ENCODE results near the gene ULBP2.
"Not testable (repeated sequence)": the region's sequence is repeated elsewhere in the genome, so short reads cannot be mapped to it uniquely, and the experiment has no call there.

ULBP2 gene

DNA sequence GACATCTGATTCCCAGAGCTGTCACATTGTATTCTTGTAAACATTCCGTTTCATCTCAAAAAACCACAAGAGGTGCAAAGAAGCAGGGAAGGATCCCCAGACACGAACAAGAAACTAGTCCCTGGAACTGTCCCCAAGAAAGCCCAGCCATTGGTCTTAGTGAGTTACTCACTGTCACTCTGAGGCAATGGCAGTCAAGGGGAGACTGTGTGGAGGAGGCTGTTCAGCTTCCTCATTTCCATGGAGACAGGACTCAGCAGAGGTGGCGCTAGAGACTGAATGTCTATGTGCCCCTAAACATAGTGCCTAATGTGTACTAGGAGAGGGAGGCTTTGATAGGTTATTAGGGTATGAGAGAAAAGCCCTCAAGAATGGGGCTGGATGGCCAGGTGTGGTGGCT lies 33.0 kb downstream of the ULBP2 start:
- H3K9me3 Mint-ChIP-seq, result no peaks in the 10 kb centered on the region
- H3K36me3 Mint-ChIP-seq (ENCODE audit: low read depth), result peaks cover 2% of the 10 kb centered on the region
- H3K27ac Mint-ChIP-seq, result no peak overlapping the region
- H3K4me1 Mint-ChIP-seq (ENCODE audit: low read depth), result no peaks in the 10 kb centered on the region
- H3K4me3 Mint-ChIP-seq, result no peak overlapping the region
- peaks cover 87% of the 10 kb centered on the region for H3K27me3 Mint-ChIP-seq (ENCODE audit: low read depth)

- Mint-ChIP-seq H3K36me3 (ENCODE audit: low read depth) (peaks cover 2% of the 10 kb centered on the region), H3K27me3 (ENCODE audit: low read depth) (peaks cover 86% of the 10 kb centered on the region), H3K27ac (peak overlapping the region; percentile 4), H3K4me3 (no peak overlapping the region), H3K4me1 (ENCODE audit: low read depth) (no peaks in the 10 kb centered on the region), H3K9me3 (no peaks in the 10 kb centered on the region)
These were observed 33.6 kb downstream of the ULBP2 start for GRCh38 chr6:149975400-149975799.

DNA sequence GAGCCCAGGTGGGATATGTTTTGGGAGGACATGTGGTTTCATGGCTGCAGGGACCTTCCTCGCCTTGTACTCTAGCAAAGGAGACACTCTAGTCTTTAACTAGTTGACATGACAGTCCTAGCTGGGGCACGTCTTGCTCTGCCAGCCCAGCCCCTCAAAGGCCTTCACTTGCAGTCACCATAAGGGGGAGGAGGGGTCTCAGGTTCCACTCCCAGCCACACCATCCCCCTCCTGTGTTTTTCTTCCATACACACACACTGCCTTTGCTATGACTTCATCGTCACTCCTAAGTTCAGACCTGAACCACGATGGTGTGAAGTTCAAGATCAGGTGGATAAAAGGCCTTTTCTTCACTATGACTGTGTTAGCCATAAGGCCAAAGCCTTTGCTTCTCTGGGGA lies 35.4 kb downstream of the ULBP2 start:
- peaks cover 2% of the 10 kb centered on the region for H3K36me3 Mint-ChIP-seq (ENCODE audit: low read depth)
- no peak overlapping the region for H3K27ac Mint-ChIP-seq
- peaks cover 4% of the 10 kb centered on the region for H3K4me1 Mint-ChIP-seq (ENCODE audit: low read depth)
- no peaks in the 10 kb centered on the region for H3K9me3 Mint-ChIP-seq
- H3K27me3 Mint-ChIP-seq (ENCODE audit: low read depth), result peaks cover 91% of the 10 kb centered on the region
- no peak overlapping the region for H3K4me3 Mint-ChIP-seq

DNA sequence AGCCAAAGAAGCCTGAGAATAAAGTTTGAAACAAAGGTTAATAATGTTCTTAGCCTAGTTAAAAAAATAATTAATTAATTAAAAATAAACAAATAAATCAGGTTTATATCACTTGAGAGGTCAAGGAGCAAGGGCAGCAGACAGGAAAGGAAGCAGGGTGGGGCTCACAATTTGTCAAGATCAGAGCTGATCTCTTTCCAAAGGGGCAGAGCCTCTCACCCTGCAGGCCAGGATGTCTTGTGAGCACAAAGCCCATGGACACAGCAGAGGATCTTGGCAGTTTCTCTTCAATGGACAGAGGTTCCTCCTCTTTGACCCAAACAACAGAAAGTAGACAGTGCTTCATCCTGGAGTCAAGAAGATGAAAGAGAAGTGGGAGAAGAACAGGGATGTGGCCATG lies 36.8 kb downstream of the ULBP2 start:
- Mint-ChIP-seq H3K27me3 (ENCODE audit: low read depth) (peaks cover 94% of the 10 kb centered on the region), H3K36me3 (ENCODE audit: low read depth) (no peaks in the 10 kb centered on the region), H3K4me1 (ENCODE audit: low read depth) (peaks cover 4% of the 10 kb centered on the region), H3K9me3 (no peaks in the 10 kb centered on the region), H3K27ac (no peak overlapping the region), H3K4me3 (no peak overlapping the region)

- H3K9me3 Mint-ChIP-seq, result no peaks in the 10 kb centered on the region
These were observed 37.5 kb downstream of the ULBP2 start for GRCh38 chr6:149979293-149979692.

GRCh38 chr6:149983145-149983544 lies 41.3 kb downstream of the ULBP2 start:
- Mint-ChIP-seq H3K4me3 (no peak overlapping the region), H3K36me3 (ENCODE audit: low read depth) (peaks cover 2% of the 10 kb centered on the region), H3K27me3 (ENCODE audit: low read depth) (peaks cover 96% of the 10 kb centered on the region), H3K27ac (no peak overlapping the region), H3K4me1 (ENCODE audit: low read depth) (peaks cover 5% of the 10 kb centered on the region), H3K9me3 (peaks cover 8% of the 10 kb centered on the region)

More at GRCh38 chr6:149979293-149979692, 37.5 kb downstream of the ULBP2 start:
- peaks cover 94% of the 10 kb centered on the region for H3K27me3 Mint-ChIP-seq (ENCODE audit: low read depth)
- H3K4me3 Mint-ChIP-seq, result no peak overlapping the region
- peaks cover 4% of the 10 kb centered on the region for H3K4me1 Mint-ChIP-seq (ENCODE audit: low read depth)
- no peak overlapping the region for H3K27ac Mint-ChIP-seq
- no peaks in the 10 kb centered on the region for H3K36me3 Mint-ChIP-seq (ENCODE audit: low read depth)

- peaks cover 15% of the 10 kb centered on the region for H3K4me1 Mint-ChIP-seq (ENCODE audit: low read depth)
- no peak overlapping the region for H3K27ac Mint-ChIP-seq
- H3K4me3 Mint-ChIP-seq, result no peak overlapping the region
- H3K9me3 Mint-ChIP-seq, result peaks cover 12% of the 10 kb centered on the region
- H3K27me3 Mint-ChIP-seq (ENCODE audit: low read depth), result peaks cover 98% of the 10 kb centered on the region
- H3K36me3 Mint-ChIP-seq (ENCODE audit: low read depth), result peaks cover 5% of the 10 kb centered on the region
These were observed 43.0 kb downstream of the ULBP2 start for GRCh38 chr6:149984773-149985172.

- H3K4me1 Mint-ChIP-seq (ENCODE audit: low read depth), result peaks cover 21% of the 10 kb centered on the region
- no peak overlapping the region for H3K27ac Mint-ChIP-seq
- H3K9me3 Mint-ChIP-seq, result peaks cover 12% of the 10 kb centered on the region
- H3K4me3 Mint-ChIP-seq, result no peak overlapping the region
- peaks cover 7% of the 10 kb centered on the region for H3K36me3 Mint-ChIP-seq (ENCODE audit: low read depth)
- H3K27me3 Mint-ChIP-seq (ENCODE audit: low read depth), result peaks cover 100% of the 10 kb centered on the region
These were observed 43.7 kb downstream of the ULBP2 start for GRCh38 chr6:149985481-149985937.

- Mint-ChIP-seq H3K9me3 (peaks cover 12% of the 10 kb centered on the region), H3K4me3 (no peak overlapping the region), H3K27ac (no peak overlapping the region), H3K27me3 (ENCODE audit: low read depth) (peaks cover 98% of the 10 kb centered on the region), H3K4me1 (ENCODE audit: low read depth) (peaks cover 29% of the 10 kb centered on the region), H3K36me3 (ENCODE audit: low read depth) (peaks cover 7% of the 10 kb centered on the region)
These were observed 45.8 kb downstream of the ULBP2 start for GRCh38 chr6:149987602-149988107.

GRCh38 chr6:149988550-149989346 lies 46.9 kb downstream of the ULBP2 start:
- peaks cover 7% of the 10 kb centered on the region for H3K36me3 Mint-ChIP-seq (ENCODE audit: low read depth)
- peaks cover 98% of the 10 kb centered on the region for H3K27me3 Mint-ChIP-seq (ENCODE audit: low read depth)
- H3K4me3 Mint-ChIP-seq, result peak overlapping the region; percentile 1
- peaks cover 29% of the 10 kb centered on the region for H3K4me1 Mint-ChIP-seq (ENCODE audit: low read depth)
- peaks cover 12% of the 10 kb centered on the region for H3K9me3 Mint-ChIP-seq
- no peak overlapping the region for H3K27ac Mint-ChIP-seq

DNA sequence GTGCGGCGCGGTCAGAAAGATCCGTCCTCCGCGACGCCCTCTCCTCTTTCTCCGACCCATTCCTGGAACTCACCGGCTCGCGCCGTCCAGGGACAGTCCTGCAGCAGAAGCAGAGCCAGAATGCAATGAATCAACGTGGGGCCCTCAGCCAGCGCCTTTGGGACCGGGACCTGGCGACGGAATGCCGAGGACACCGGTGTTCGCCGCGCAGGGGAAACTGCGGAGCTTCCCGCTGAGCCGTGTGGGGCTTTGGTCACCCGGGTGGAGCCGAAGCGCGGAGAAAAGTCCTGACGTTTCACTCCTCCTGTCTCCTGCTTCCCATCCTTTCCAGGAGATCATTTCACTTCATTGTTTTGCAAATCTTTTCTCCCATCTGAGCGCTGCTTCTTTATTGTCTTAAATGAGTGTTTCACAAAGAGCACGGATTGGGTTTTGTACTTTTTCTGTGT lies 48.4 kb downstream of the ULBP2 start:
- Mint-ChIP-seq H3K27ac (peak overlapping the region; percentile 1), H3K27me3 (ENCODE audit: low read depth) (peaks cover 97% of the 10 kb centered on the region), H3K4me3 (peak overlapping the region; percentile 79), H3K4me1 (ENCODE audit: low read depth) (peaks cover 32% of the 10 kb centered on the region), H3K9me3 (peaks cover 12% of the 10 kb centered on the region), H3K36me3 (ENCODE audit: low read depth) (peaks cover 7% of the 10 kb centered on the region)

DNA sequence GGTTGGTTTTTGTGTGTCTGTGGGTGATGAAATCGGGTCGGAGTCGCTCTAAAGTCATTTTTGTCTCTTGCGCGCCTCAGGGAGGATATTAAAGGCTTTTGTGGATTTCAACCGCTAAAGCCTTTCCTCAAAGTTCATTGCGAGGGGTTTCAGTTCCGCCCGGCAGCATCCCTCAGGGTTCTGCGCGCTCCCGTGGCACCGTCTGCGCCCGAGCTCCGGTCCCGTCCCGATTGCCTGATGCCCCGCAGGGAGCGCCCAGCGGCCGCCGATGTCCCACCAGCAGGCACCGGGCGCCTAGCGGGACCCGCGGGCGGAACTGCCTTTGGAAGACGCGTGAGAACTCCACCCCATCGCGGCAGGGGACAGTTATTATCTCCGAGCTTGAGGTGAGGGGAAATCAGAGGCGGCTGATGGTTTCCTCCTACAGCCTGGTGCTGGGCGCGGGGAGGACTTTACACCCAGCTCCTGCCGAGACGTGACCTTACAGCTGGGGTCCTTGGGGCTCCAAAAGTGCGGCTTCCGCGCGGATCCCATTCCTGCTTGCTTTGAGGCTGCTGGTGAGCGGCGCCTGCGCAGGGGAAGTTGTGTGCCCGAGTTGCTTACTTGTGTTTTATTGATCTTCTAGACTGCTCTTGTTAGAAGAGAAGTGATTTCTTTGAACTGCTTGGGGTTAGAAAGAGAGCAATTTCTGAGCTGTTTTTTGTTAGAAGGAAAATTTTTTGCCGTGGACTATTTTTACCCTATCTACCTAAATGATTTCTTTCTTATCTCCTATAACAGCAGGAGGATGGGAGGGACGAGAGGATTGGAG lies 49.1 kb downstream of the ULBP2 start:
- H3K27ac Mint-ChIP-seq, result peak overlapping the region; percentile 14
- peaks cover 12% of the 10 kb centered on the region for H3K9me3 Mint-ChIP-seq

DNA sequence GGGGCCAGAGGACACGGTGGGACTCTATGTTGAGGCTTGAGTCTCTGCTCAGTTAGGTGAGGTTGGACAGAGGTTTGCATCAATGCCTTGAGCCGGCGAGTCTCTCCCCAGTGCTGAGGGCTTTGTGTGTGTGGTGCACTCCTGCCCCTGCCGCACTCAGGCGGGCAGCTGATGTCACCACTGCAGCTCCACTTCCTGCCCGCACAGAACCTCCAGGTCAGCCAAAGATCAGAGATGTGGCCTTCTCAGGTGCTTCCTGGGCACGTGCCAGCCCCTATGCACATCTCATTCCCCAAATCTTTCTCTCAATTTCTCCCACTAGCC lies 49.6 kb downstream of the ULBP2 start:
- peak overlapping the region; percentile 79 for H3K4me3 Mint-ChIP-seq
- peaks cover 12% of the 10 kb centered on the region for H3K9me3 Mint-ChIP-seq
- H3K27ac Mint-ChIP-seq; H3K36me3 Mint-ChIP-seq (ENCODE audit: low read depth): not testable (repeated sequence)
- peaks cover 32% of the 10 kb centered on the region for H3K4me1 Mint-ChIP-seq (ENCODE audit: low read depth)
- H3K27me3 Mint-ChIP-seq (ENCODE audit: low read depth), result peaks cover 97% of the 10 kb centered on the region

More for the DNA sequence above, 49.1 kb downstream of the ULBP2 start:
- Mint-ChIP-seq H3K27me3 (ENCODE audit: low read depth) (peaks cover 97% of the 10 kb centered on the region), H3K36me3 (ENCODE audit: low read depth) (peaks cover 7% of the 10 kb centered on the region), H3K4me3 (peak overlapping the region; percentile 79), H3K4me1 (ENCODE audit: low read depth) (peaks cover 32% of the 10 kb centered on the region)

- peaks cover 32% of the 10 kb centered on the region for H3K4me1 Mint-ChIP-seq (ENCODE audit: low read depth)
- H3K9me3 Mint-ChIP-seq, result peaks cover 12% of the 10 kb centered on the region
- peaks cover 97% of the 10 kb centered on the region for H3K27me3 Mint-ChIP-seq (ENCODE audit: low read depth)
- no peak overlapping the region for H3K27ac Mint-ChIP-seq
- H3K36me3 Mint-ChIP-seq (ENCODE audit: low read depth), result peaks cover 7% of the 10 kb centered on the region
- peak overlapping the region; percentile 79 for H3K4me3 Mint-ChIP-seq
These were observed 50.0 kb downstream of the ULBP2 start for GRCh38 chr6:149991838-149992237.

Measured in T-helper 1 cell treated with Interleukin-12 subunit alpha and Interleukin-12 subunit beta and Interleukin-4 antibody, amounts not matched to agents 30 μg/mL and 1 μg/mL, for 36 hours (primary cell).